NCI-H460 (cell line): ENCODE data around the gene F11R. TPM values are rescaled to one million over a fixed set of nuclear protein-coding genes. Genes with fewer than 3 reads are reported as not detected.

ENCODE experiments used
- small RNA-seq, 2 experiments: library from RNA; depleted of rRNA; stranded (forward); fragments of <200 nt; gene quantifications; one replicate each; pipeline ENCODE3, GENCODE V24; 2014
- total RNA-seq: library from RNA; depleted of rRNA; stranded (reverse); fragments of >200 nt; shearing (Covaris generic); gene quantifications from 2 replicates; pipeline ENCODE4 v1.2.3, GENCODE V29; 2014; rRNA removed

Gene F11R
- total RNA-seq, 1 experiment from 2014 or later = 23.7 TPM

Small RNAs within 50 kb of the gene (small RNA-seq; reads per million reads assigned to genes)
- gene AL591806.2 = 0 reads per million in 2 experiments

Other genes with a start within 250 kb of the F11R start
- gene LY9, start 225.0 kb downstream of the F11R start, total RNA-seq = not detected in 2 replicates
- gene CD244, start 158.3 kb downstream of the F11R start, total RNA-seq = not detected in 2 replicates
- not detected in 2 replicates for gene ITLN1, start 136.0 kb downstream of the F11R start, total RNA-seq
- gene ITLN2, start 66.3 kb downstream of the F11R start, total RNA-seq = not detected in 2 replicates
- 29.8 and 37.6 TPM in 2 replicates for gene TSTD1, start 17.8 kb upstream of the F11R start, total RNA-seq
- gene USF1, start 24.8 kb upstream of the F11R start, total RNA-seq = 49.2 and 51.2 TPM in 2 replicates
- gene ARHGAP30, start 48.7 kb upstream of the F11R start, total RNA-seq = 0.45 TPM in 1 of 2 replicates, not detected in the other
- 0.55 and 1.0 TPM in 2 replicates for gene NECTIN4, start 68.4 kb upstream of the F11R start, total RNA-seq
- 3.6 and 5.3 TPM in 2 replicates for gene KLHDC9, start 77.2 kb upstream of the F11R start, total RNA-seq
- gene PFDN2, start 96.9 kb upstream of the F11R start, total RNA-seq = 186 and 200 TPM in 2 replicates
- 44.3 and 60.6 TPM in 2 replicates for gene NIT1, start 97.0 kb upstream of the F11R start, total RNA-seq
- gene DEDD, start 111.5 kb upstream of the F11R start, total RNA-seq = 34.2 and 36.2 TPM in 2 replicates
- 124 and 143 TPM in 2 replicates for gene UFC1, start 132.8 kb upstream of the F11R start, total RNA-seq
- 17.7 and 18.8 TPM in 2 replicates for gene USP21, start 138.3 kb upstream of the F11R start, total RNA-seq
- 27.1 and 27.3 TPM in 2 replicates for gene PPOX, start 145.3 kb upstream of the F11R start, total RNA-seq
- gene B4GALT3, start 156.4 kb upstream of the F11R start, total RNA-seq = 68.2 and 73.4 TPM in 2 replicates
- under 0.01 and 0.14 TPM in 2 replicates for gene ADAMTS4, start 177.9 kb upstream of the F11R start, total RNA-seq
- 161 and 175 TPM in 2 replicates for gene NDUFS2, start 181.2 kb upstream of the F11R start, total RNA-seq
- gene FCER1G, start 194.1 kb upstream of the F11R start, total RNA-seq = not detected in 2 replicates
- gene APOA2, start 202.5 kb upstream of the F11R start, total RNA-seq = not detected in 2 replicates
- gene TOMM40L, start 204.9 kb upstream of the F11R start, total RNA-seq = 8.3 and 9.1 TPM in 2 replicates
- gene NR1I3, start 217.1 kb upstream of the F11R start, total RNA-seq = not detected in 2 replicates
- not detected in 2 replicates for gene PCP4L1, start 237.6 kb upstream of the F11R start, total RNA-seq